ENCODE measurements around the gene NDUFAB1.

GRCh38 chr16:23640615-23640930 is 44.5 kb upstream of the NDUFAB1 start:
- TF ChIP-seq POLR2A (IDR thresholded peaks at IDR 0.05; ENCODE audit: low read length) (no peak), MYC (IDR thresholded peaks at IDR 0.05; ENCODE audit: borderline replicate concordance, low read length) (no peak), POLR2AphosphoS2 (conservative IDR thresholded peaks at IDR 0.05; ENCODE audit: low read length) (no peak)
